H9 (cell line): ENCODE data around the gene PIP4K2A. TPM values are rescaled to one million over a fixed set of nuclear protein-coding genes. Genes with fewer than 3 reads are reported as not detected.

ENCODE experiments used
- DNase-seq: peaks from one replicate; pipeline ENCODE4 v3.0.0-alpha.2; 2017
- H2AFZ ChIP-seq: one replicate; pipeline ENCODE4 v1.6.1; 2013; ENCODE audit warnings: mild to moderate bottlenecking, low read length, control low read depth, moderate library complexity
- H2AK5ac ChIP-seq: 2 replicates; pipeline ENCODE4 v1.6.1; 2013; ENCODE audit warnings: low read length, control low read depth, mixed read lengths; ENCODE audit not compliant: insufficient read length
- H2BK120ac ChIP-seq: one replicate; pipeline ENCODE4 v1.6.1; 2013; ENCODE audit warnings: low read depth, mild to moderate bottlenecking, low read length, control low read depth, inconsistent platforms; ENCODE audit not compliant: poor library complexity, severe bottlenecking
- H2BK12ac ChIP-seq: 2 replicates; pipeline ENCODE4 v1.6.1; 2013; ENCODE audit warnings: low read length, control low read depth, mixed read lengths, low read depth; ENCODE audit not compliant: insufficient read length
- H2BK15ac ChIP-seq: 2 replicates; pipeline ENCODE4 v1.6.1; 2013; ENCODE audit warnings: low read depth, low read length, control low read depth
- H2BK20ac ChIP-seq: one replicate; pipeline ENCODE4 v1.6.1; 2013; ENCODE audit warnings: low read depth, mild to moderate bottlenecking, low read length, control low read depth, inconsistent platforms; ENCODE audit not compliant: poor library complexity, severe bottlenecking
- H2BK5ac ChIP-seq: 2 replicates; pipeline ENCODE4 v1.6.1; 2013; ENCODE audit warnings: low read length, control low read depth, mixed read lengths; ENCODE audit not compliant: insufficient read length
- H3K14ac ChIP-seq: 2 replicates; pipeline ENCODE4 v1.6.1; 2013; ENCODE audit warnings: low read length, control low read depth; ENCODE audit not compliant: insufficient read depth
- H3K18ac ChIP-seq: 2 replicates; pipeline ENCODE4 v1.6.1; 2013; ENCODE audit warnings: low read depth, mild to moderate bottlenecking, mixed read lengths, low read length, control low read depth; ENCODE audit not compliant: insufficient read length
- H3K23ac ChIP-seq: 2 replicates; pipeline ENCODE4 v1.6.1; 2013; ENCODE audit warnings: low read length, control low read depth, mixed read lengths, low read depth; ENCODE audit not compliant: insufficient read length
- H3K23me2 ChIP-seq: 2 replicates; pipeline ENCODE4 v1.6.1; 2013; ENCODE audit warnings: low read depth, mild to moderate bottlenecking, mixed read lengths, low read length, control low read depth; ENCODE audit not compliant: insufficient read length, poor library complexity, severe bottlenecking
- H3K27ac ChIP-seq: 2 replicates; pipeline ENCODE4 v1.5.1; 2013; ENCODE audit warnings: low read length, control low read depth, mixed read lengths, low read depth; ENCODE audit not compliant: insufficient read length
- H3K27me3 ChIP-seq: 2 replicates; pipeline ENCODE4 v1.6.1; 2013; ENCODE audit warnings: low read length, control low read depth, inconsistent platforms; ENCODE audit not compliant: insufficient read depth
- H3K4ac ChIP-seq: 2 replicates; pipeline ENCODE4 v1.6.1; 2013; ENCODE audit warnings: low read depth, mild to moderate bottlenecking, control low read depth, inconsistent platforms, low read length, moderate library complexity
- H3K4me1 ChIP-seq: 2 replicates; pipeline ENCODE4 v1.6.1; 2013; ENCODE audit warnings: low read length, control low read depth, inconsistent platforms; ENCODE audit not compliant: insufficient read depth
- H3K4me2 ChIP-seq: 2 replicates; pipeline ENCODE4 v1.6.1; 2013; ENCODE audit warnings: low read length, control low read depth, mixed read lengths; ENCODE audit not compliant: insufficient read length, insufficient read depth
- H3K56ac ChIP-seq: 2 replicates; pipeline ENCODE4 v1.6.1; 2013; ENCODE audit warnings: low read depth, mild to moderate bottlenecking, mixed read lengths, low read length, control low read depth; ENCODE audit not compliant: insufficient read length
- H3K79me1 ChIP-seq: 2 replicates; pipeline ENCODE4 v1.6.1; 2013; ENCODE audit warnings: low read depth, mild to moderate bottlenecking, moderate library complexity, low read length, control low read depth, inconsistent platforms; ENCODE audit not compliant: insufficient read depth, poor library complexity, severe bottlenecking
- H3K79me2 ChIP-seq: 2 replicates; pipeline ENCODE4 v1.6.1; 2013; ENCODE audit warnings: low read length, control low read depth, inconsistent platforms; ENCODE audit not compliant: insufficient read depth
- H3K9ac ChIP-seq: 2 replicates; pipeline ENCODE4 v1.6.1; 2013; ENCODE audit warnings: low read length, control low read depth, mixed read lengths; ENCODE audit not compliant: insufficient read length; ENCODE audit errors: extremely low read depth
- H3K9me3 ChIP-seq: one replicate; pipeline ENCODE4 v1.6.1; 2013; ENCODE audit warnings: low read depth, low read length, inconsistent platforms; ENCODE audit not compliant: control insufficient read depth
- H3T11ph ChIP-seq: one replicate; pipeline ENCODE4 v1.6.1; 2013; ENCODE audit warnings: mild to moderate bottlenecking, low read length, control low read depth, inconsistent platforms
- H4K20me1 ChIP-seq: one replicate; pipeline ENCODE4 v1.6.1; 2013; ENCODE audit not compliant: control insufficient read depth, insufficient read length, insufficient read depth
- H4K5ac ChIP-seq: 2 replicates; pipeline ENCODE4 v1.6.1; 2013; ENCODE audit warnings: low read depth, mild to moderate bottlenecking, mixed read lengths, low read length, control low read depth; ENCODE audit not compliant: insufficient read length
- H4K8ac ChIP-seq: replicated peaks from 2 replicates; pipeline ENCODE4 v1.6.1; 2013; ENCODE audit warnings: low read length, control low read depth, mixed read lengths, low read depth; ENCODE audit not compliant: insufficient read length
- H4K91ac ChIP-seq: 2 replicates; pipeline ENCODE4 v1.6.1; 2013; ENCODE audit warnings: low read depth, mild to moderate bottlenecking, moderate library complexity, mixed read lengths, low read length, control low read depth; ENCODE audit not compliant: insufficient read length
- H3K27ac Mint-ChIP-seq, 3 experiments: 2 replicates in 2 of 3; 3 replicates in 1 of 3; pipeline ENCODE4 v1.8.0; 2020 to 2021; ENCODE audit warnings: mixed read lengths in 3 of 3, mild to moderate bottlenecking in 1 of 3, moderate library complexity in 1 of 3
- H3K27me3 Mint-ChIP-seq: 2 replicates; pipeline ENCODE4 v1.8.0; 2021; ENCODE audit warnings: low read depth, mild to moderate bottlenecking, moderate library complexity, mixed read lengths
- H3K36me3 Mint-ChIP-seq, 3 experiments: 2 replicates in 2 of 3; 3 replicates in 1 of 3; pipeline ENCODE4 v1.8.0; 2020 to 2021; ENCODE audit warnings: low read depth in 3 of 3, mixed read lengths in 3 of 3; ENCODE audit not compliant: insufficient read depth in 1 of 3
- H3K4me1 Mint-ChIP-seq, 2 experiments: 2 replicates each; pipeline ENCODE4 v1.8.0; 2020; ENCODE audit warnings: mixed read lengths in 2 of 2
- H3K4me3 Mint-ChIP-seq, 2 experiments: 2 replicates in 1 of 2; 3 replicates in 1 of 2; pipeline ENCODE4 v1.8.0; 2020 to 2021; ENCODE audit warnings: mild to moderate bottlenecking in 2 of 2, mixed read lengths in 2 of 2, moderate library complexity in 1 of 2
- H3K9me3 Mint-ChIP-seq, 2 experiments: 2 replicates in 1 of 2; 3 replicates in 1 of 2; pipeline ENCODE4 v1.8.0; 2020; ENCODE audit warnings: mild to moderate bottlenecking in 2 of 2, mixed read lengths in 2 of 2, moderate library complexity in 1 of 2
- CTCF ChIP-seq: fragments of 200-600 bp; sonication (generic); conservative IDR thresholded peaks from 3 replicates; pipeline ENCODE4 v1.8.0; 2021; ENCODE audit warnings: antibody characterized with exemption, mild to moderate bottlenecking
- WGBS: extraction: QIAGEN DNeasy Blood & Tissue Kit; methylation state at CpG from one replicate; pipeline ENCODE4 v1.1.7; 2013; ENCODE audit warnings: missing lambda C conversion rate, low lambda C conversion rate, mixed read lengths; ENCODE audit not compliant: insufficient read length; ENCODE audit errors: extremely low coverage; 5-methylcytosine and 5-hydroxymethylcytosine counted together
- total RNA-seq: library from RNA; stranded (reverse); gene quantifications from 2 replicates; pipeline ENCODE4 v1.2.1, GENCODE V29; 2021

The PIP4K2A gene
- total RNA-seq, 1 experiment from 2014 or later: 33.6 TPM

GRCh38 chr10:22491480-22491879, 222.9 kb downstream of the PIP4K2A start:
- no peaks in the 10 kb centered on the region for H3K23me2 ChIP-seq
- H3K23ac ChIP-seq: no peak overlapping the region
- no peak overlapping the region for H3T11ph ChIP-seq
- no peak overlapping the region for H2BK120ac ChIP-seq
- no peak overlapping the region for H4K5ac ChIP-seq
- no peak overlapping the region for H3K4me2 ChIP-seq
- no peaks in the 10 kb centered on the region; a peak in 1 of 7 replicates for H3K36me3 Mint-ChIP-seq
- H4K8ac ChIP-seq: no peak overlapping the region
- H3K56ac ChIP-seq: no peak overlapping the region
- H2AFZ ChIP-seq: no peak overlapping the region
- H4K20me1 ChIP-seq: no peaks in the 10 kb centered on the region
- no peak overlapping the region for H2BK5ac ChIP-seq
- no peaks in the 10 kb centered on the region for H3K27me3 ChIP-seq
- H3K4ac ChIP-seq: no peak overlapping the region
- no peak overlapping the region for H2BK15ac ChIP-seq
- no peak overlapping the region for H3K9ac ChIP-seq
- no peaks in the 10 kb centered on the region for H3K9me3 ChIP-seq
- no peak overlapping the region for H3K27ac ChIP-seq
- no peaks in the 10 kb centered on the region for H3K79me2 ChIP-seq
- no peak for TF ChIP-seq CTCF
- no peak overlapping the region for H2BK12ac ChIP-seq
- no peak overlapping the region for H2AK5ac ChIP-seq
- no peak overlapping the region for H3K27ac Mint-ChIP-seq
- no peaks in the 10 kb centered on the region for H3K4me1 Mint-ChIP-seq
- no peak overlapping the region for H2BK20ac ChIP-seq
- no peak overlapping the region; the same call in 1 of the 2 replicates for H3K14ac ChIP-seq
- H4K91ac ChIP-seq: no peak overlapping the region
- H3K4me1 ChIP-seq: no peaks in the 10 kb centered on the region
- DNase-seq: no peak
- no peaks in the 10 kb centered on the region for H3K79me1 ChIP-seq
- no peak overlapping the region for H3K18ac ChIP-seq
- peaks cover 19% of the 10 kb centered on the region for H3K27me3 Mint-ChIP-seq
- no peaks in the 10 kb centered on the region for H3K9me3 Mint-ChIP-seq
- no CpG with 5 or more reads among the region's 3 CpGs for WGBS
- no peak overlapping the region for H3K4me3 Mint-ChIP-seq
